ENCODE results near the gene GLI2.

GLI2 gene

GRCh38 chr2:120731175-120731574 is 4.5 kb upstream of the GLI2 start:
- Histone ChIP-seq H3K36me3 (ENCODE audit: insufficient read depth, low read length) (no peaks in the 10 kb centered on the region), H2AFZ (ENCODE audit: low read length) (no peak overlapping the region), H3K9me3 (ENCODE audit: insufficient read depth, low read depth, low read length) (no peaks in the 10 kb centered on the region), H4K20me1 (ENCODE audit: insufficient read depth, low read length, poor library complexity, severe bottlenecking) (no peaks in the 10 kb centered on the region), H3K4me1 (ENCODE audit: insufficient read depth, low read length, poor library complexity, severe bottlenecking) (no peaks in the 10 kb centered on the region), H3K4me3 (ENCODE audit: low read length, poor library complexity, severe bottlenecking) (no peak overlapping the region), H3F3A (ENCODE audit: low read depth) (no peaks in the 10 kb centered on the region), H3K4me2 (ENCODE audit: low read depth, low read length, poor library complexity, severe bottlenecking) (no peak overlapping the region), H3K27me3 (ENCODE audit: insufficient read depth, low read length, poor library complexity, severe bottlenecking) (no peaks in the 10 kb centered on the region), H3K79me2 (ENCODE audit: insufficient read depth, low read length) (no peaks in the 10 kb centered on the region), H3K9ac (ENCODE audit: low read depth, low read length, poor library complexity, severe bottlenecking) (no peak overlapping the region), H3K9me2 (replicated peaks; ENCODE audit: low read depth, low read length) (no peaks in the 10 kb centered on the region)
- TF ChIP-seq, protein P1, sequence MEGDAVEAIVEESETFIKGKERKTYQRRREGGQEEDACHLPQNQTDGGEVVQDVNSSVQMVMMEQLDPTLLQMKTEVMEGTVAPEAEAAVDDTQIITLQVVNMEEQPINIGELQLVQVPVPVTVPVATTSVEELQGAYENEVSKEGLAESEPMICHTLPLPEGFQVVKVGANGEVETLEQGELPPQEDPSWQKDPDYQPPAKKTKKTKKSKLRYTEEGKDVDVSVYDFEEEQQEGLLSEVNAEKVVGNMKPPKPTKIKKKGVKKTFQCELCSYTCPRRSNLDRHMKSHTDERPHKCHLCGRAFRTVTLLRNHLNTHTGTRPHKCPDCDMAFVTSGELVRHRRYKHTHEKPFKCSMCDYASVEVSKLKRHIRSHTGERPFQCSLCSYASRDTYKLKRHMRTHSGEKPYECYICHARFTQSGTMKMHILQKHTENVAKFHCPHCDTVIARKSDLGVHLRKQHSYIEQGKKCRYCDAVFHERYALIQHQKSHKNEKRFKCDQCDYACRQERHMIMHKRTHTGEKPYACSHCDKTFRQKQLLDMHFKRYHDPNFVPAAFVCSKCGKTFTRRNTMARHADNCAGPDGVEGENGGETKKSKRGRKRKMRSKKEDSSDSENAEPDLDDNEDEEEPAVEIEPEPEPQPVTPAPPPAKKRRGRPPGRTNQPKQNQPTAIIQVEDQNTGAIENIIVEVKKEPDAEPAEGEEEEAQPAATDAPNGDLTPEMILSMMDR (conservative IDR thresholded peaks at IDR 0.05; ENCODE audit: low read length): no peak
- TF ChIP-seq EZH2phosphoT487 (IDR thresholded peaks at IDR 0.05; ENCODE audit: borderline replicate concordance): no peak

GRCh38 chr2:120732506-120733237 is 3.0 kb upstream of the GLI2 start:
- no peak overlapping the region for H3K9ac ChIP-seq (ENCODE audit: low read depth, low read length, poor library complexity, severe bottlenecking)
- H3K27me3 ChIP-seq (ENCODE audit: insufficient read depth, low read length, poor library complexity, severe bottlenecking): no peaks in the 10 kb centered on the region
- H3K9me2 ChIP-seq (replicated peaks; ENCODE audit: low read depth, low read length): no peaks in the 10 kb centered on the region
- H3K4me1 ChIP-seq (ENCODE audit: insufficient read depth, low read length, poor library complexity, severe bottlenecking): no peaks in the 10 kb centered on the region
- no peaks in the 10 kb centered on the region for H4K20me1 ChIP-seq (ENCODE audit: insufficient read depth, low read length, poor library complexity, severe bottlenecking)
- no peak overlapping the region for H2AFZ ChIP-seq (ENCODE audit: low read length)
- H3F3A ChIP-seq (ENCODE audit: low read depth): no peaks in the 10 kb centered on the region
- no peaks in the 10 kb centered on the region for H3K79me2 ChIP-seq (ENCODE audit: insufficient read depth, low read length)
- no peaks in the 10 kb centered on the region for H3K9me3 ChIP-seq (ENCODE audit: insufficient read depth, low read depth, low read length)
- H3K36me3 ChIP-seq (ENCODE audit: insufficient read depth, low read length): no peaks in the 10 kb centered on the region
- no peak overlapping the region for H3K4me3 ChIP-seq (ENCODE audit: low read length, poor library complexity, severe bottlenecking)
- no peak for TF ChIP-seq EZH2phosphoT487 (IDR thresholded peaks at IDR 0.05; ENCODE audit: borderline replicate concordance)
- TF ChIP-seq, protein P1 (conservative IDR thresholded peaks at IDR 0.05; ENCODE audit: low read length): no peak
- no peak overlapping the region for H3K4me2 ChIP-seq (ENCODE audit: low read depth, low read length, poor library complexity, severe bottlenecking)

DNA sequence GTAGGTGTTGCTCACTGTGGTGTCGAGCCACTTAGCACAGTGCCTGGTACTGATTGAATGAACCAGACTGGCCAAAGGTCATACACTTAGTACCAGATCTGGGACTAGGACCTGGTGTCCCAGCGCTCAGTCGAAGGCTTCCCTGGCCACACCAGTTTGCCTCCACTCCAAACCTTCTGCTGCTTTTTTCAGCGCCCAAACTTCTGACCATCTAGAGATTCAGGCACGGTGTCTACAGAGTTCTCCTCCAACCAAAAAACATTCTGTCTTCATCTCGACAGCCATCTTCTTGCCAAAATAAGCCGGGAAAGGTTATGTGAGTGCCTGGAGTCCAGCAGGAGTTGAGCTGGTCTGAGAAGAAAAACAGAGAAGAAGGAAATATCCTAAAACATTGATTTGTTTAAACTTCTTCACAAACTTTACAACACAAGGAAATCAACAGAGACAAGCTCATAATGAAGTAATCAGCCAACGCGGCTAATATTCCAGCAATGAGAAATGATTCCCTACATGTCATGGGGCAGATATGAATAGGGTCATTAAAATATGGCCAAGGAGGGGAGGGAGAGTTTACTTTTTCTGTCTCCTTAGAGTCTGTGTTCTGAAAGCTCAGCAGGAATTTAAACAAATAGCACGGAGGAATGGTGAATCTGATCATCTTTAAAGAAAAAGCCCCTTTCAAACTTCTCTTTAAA is 2.3 kb upstream of the GLI2 start:
- no peak overlapping the region for H2AFZ ChIP-seq (ENCODE audit: low read length)
- no peaks in the 10 kb centered on the region for H3K79me2 ChIP-seq (ENCODE audit: insufficient read depth, low read length)
- no peaks in the 10 kb centered on the region for H3K9me2 ChIP-seq (replicated peaks; ENCODE audit: low read depth, low read length)
- H3K4me2 ChIP-seq (ENCODE audit: low read depth, low read length, poor library complexity, severe bottlenecking): no peak overlapping the region
- H3F3A ChIP-seq (ENCODE audit: low read depth): no peaks in the 10 kb centered on the region
- H3K36me3 ChIP-seq (ENCODE audit: insufficient read depth, low read length): no peaks in the 10 kb centered on the region
- no peaks in the 10 kb centered on the region for H4K20me1 ChIP-seq (ENCODE audit: insufficient read depth, low read length, poor library complexity, severe bottlenecking)
- no peaks in the 10 kb centered on the region for H3K9me3 ChIP-seq (ENCODE audit: insufficient read depth, low read depth, low read length)
- H3K27me3 ChIP-seq (ENCODE audit: insufficient read depth, low read length, poor library complexity, severe bottlenecking): no peaks in the 10 kb centered on the region
- H3K9ac ChIP-seq (ENCODE audit: low read depth, low read length, poor library complexity, severe bottlenecking): no peak overlapping the region
- TF ChIP-seq, protein P1 (conservative IDR thresholded peaks at IDR 0.05; ENCODE audit: low read length): no peak
- no peak for TF ChIP-seq EZH2phosphoT487 (IDR thresholded peaks at IDR 0.05; ENCODE audit: borderline replicate concordance)
- no peak overlapping the region for H3K4me3 ChIP-seq (ENCODE audit: low read length, poor library complexity, severe bottlenecking)
- no peaks in the 10 kb centered on the region for H3K4me1 ChIP-seq (ENCODE audit: insufficient read depth, low read length, poor library complexity, severe bottlenecking)

Data from Loucy (cell line).